HEK293 (cell line): ENCODE measurements around the gene SEC24A.

Source experiments
- REST ChIP-seq: fragments of 450-650 bp; formaldehyde crosslinking; IDR thresholded peaks from 2 replicates; pipeline ENCODE4 v1.5.1; 2016; ENCODE audit warnings: missing biosample characterization, missing genetic modification characterization
- ZBTB26 ChIP-seq: fragments of 450-650 bp; formaldehyde crosslinking; optimal IDR thresholded peaks from 2 replicates; pipeline ENCODE3; 2016; ENCODE audit warnings: missing biosample characterization, mild to moderate bottlenecking, missing genetic modification characterization
- ZFHX2 ChIP-seq: fragments of 450-650 bp; formaldehyde crosslinking; conservative IDR thresholded peaks from 2 replicates; pipeline ENCODE4 v1.5.1; 2016; ENCODE audit warnings: missing biosample characterization, missing genetic modification characterization
- ZNF121 ChIP-seq: fragments of 450-650 bp; formaldehyde crosslinking; IDR thresholded peaks from 2 replicates; pipeline ENCODE4 v1.5.1; 2016; ENCODE audit warnings: missing biosample characterization, missing genetic modification characterization
- ZNF157 ChIP-seq: fragments of 450-650 bp; formaldehyde crosslinking; IDR thresholded peaks from 2 replicates; pipeline ENCODE4 v1.5.1; 2016; ENCODE audit warnings: missing biosample characterization, missing genetic modification characterization
- ZNF16 ChIP-seq: fragments of 450-650 bp; formaldehyde crosslinking; IDR thresholded peaks from 2 replicates; pipeline ENCODE4 v1.5.1; 2016; ENCODE audit warnings: low read depth, missing biosample characterization, missing genetic modification characterization
- ZNF335 ChIP-seq: fragments of 450-650 bp; formaldehyde crosslinking; conservative IDR thresholded peaks from 2 replicates; pipeline ENCODE4 v1.5.1; 2016; ENCODE audit warnings: missing biosample characterization, missing genetic modification characterization
- ZNF530 ChIP-seq: fragments of 450-650 bp; formaldehyde crosslinking; IDR thresholded peaks from 2 replicates; pipeline ENCODE4 v1.5.1; 2016; ENCODE audit warnings: low read depth, missing biosample characterization, missing genetic modification characterization
- ZNF561 ChIP-seq: fragments of 450-650 bp; IDR thresholded peaks from 2 replicates; pipeline ENCODE4 v1.5.1; 2018; ENCODE audit warnings: missing biosample characterization, missing genetic modification characterization, borderline replicate concordance
- TF ChIP-seq, protein P1 (sequence below): fragments of 450-650 bp; formaldehyde crosslinking; IDR thresholded peaks from 2 replicates; pipeline ENCODE4 v1.5.1; 2016; ENCODE audit warnings: missing biosample characterization, missing genetic modification characterization
- TF ChIP-seq, protein P2 (sequence below): fragments of 450-650 bp; formaldehyde crosslinking; IDR thresholded peaks from 2 replicates; pipeline ENCODE4 v1.5.1; 2016; ENCODE audit warnings: missing biosample characterization, missing genetic modification characterization
- TF ChIP-seq, protein P3 (sequence below): fragments of 450-650 bp; formaldehyde crosslinking; IDR thresholded peaks from 2 replicates; pipeline ENCODE4 v1.5.1; 2016; ENCODE audit warnings: missing biosample characterization, missing genetic modification characterization
- TF ChIP-seq, protein P4 (sequence below): fragments of 450-650 bp; formaldehyde crosslinking; IDR thresholded peaks from 2 replicates; pipeline ENCODE4 v1.5.1; 2016; ENCODE audit warnings: missing biosample characterization, missing genetic modification characterization
- TF ChIP-seq, protein P5 (sequence below): fragments of 450-650 bp; formaldehyde crosslinking; IDR thresholded peaks from 2 replicates; pipeline ENCODE4 v1.5.1; 2016; ENCODE audit warnings: missing biosample characterization, missing genetic modification characterization, low read depth

- TF ChIP-seq ZNF16, result no peak
- no peak for TF ChIP-seq ZNF121 (tag by site-specific recombination)
- no peak for TF ChIP-seq ZBTB26 (tag by site-specific recombination)
- TF ChIP-seq ZNF157 (tag by site-specific recombination), result no peak
- TF ChIP-seq ZNF530, result no peak
- TF ChIP-seq, protein P1, sequence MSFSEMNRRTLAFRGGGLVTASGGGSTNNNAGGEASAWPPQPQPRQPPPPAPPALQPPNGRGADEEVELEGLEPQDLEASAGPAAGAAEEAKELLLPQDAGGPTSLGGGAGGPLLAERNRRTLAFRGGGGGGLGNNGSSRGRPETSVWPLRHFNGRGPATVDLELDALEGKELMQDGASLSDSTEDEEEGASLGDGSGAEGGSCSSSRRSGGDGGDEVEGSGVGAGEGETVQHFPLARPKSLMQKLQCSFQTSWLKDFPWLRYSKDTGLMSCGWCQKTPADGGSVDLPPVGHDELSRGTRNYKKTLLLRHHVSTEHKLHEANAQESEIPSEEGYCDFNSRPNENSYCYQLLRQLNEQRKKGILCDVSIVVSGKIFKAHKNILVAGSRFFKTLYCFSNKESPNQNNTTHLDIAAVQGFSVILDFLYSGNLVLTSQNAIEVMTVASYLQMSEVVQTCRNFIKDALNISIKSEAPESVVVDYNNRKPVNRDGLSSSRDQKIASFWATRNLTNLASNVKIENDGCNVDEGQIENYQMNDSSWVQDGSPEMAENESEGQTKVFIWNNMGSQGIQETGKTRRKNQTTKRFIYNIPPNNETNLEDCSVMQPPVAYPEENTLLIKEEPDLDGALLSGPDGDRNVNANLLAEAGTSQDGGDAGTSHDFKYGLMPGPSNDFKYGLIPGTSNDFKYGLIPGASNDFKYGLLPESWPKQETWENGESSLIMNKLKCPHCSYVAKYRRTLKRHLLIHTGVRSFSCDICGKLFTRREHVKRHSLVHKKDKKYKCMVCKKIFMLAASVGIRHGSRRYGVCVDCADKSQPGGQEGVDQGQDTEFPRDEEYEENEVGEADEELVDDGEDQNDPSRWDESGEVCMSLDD (tag by site-specific recombination), result no peak
- TF ChIP-seq, protein P2, sequence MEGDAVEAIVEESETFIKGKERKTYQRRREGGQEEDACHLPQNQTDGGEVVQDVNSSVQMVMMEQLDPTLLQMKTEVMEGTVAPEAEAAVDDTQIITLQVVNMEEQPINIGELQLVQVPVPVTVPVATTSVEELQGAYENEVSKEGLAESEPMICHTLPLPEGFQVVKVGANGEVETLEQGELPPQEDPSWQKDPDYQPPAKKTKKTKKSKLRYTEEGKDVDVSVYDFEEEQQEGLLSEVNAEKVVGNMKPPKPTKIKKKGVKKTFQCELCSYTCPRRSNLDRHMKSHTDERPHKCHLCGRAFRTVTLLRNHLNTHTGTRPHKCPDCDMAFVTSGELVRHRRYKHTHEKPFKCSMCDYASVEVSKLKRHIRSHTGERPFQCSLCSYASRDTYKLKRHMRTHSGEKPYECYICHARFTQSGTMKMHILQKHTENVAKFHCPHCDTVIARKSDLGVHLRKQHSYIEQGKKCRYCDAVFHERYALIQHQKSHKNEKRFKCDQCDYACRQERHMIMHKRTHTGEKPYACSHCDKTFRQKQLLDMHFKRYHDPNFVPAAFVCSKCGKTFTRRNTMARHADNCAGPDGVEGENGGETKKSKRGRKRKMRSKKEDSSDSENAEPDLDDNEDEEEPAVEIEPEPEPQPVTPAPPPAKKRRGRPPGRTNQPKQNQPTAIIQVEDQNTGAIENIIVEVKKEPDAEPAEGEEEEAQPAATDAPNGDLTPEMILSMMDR (tag by site-specific recombination), result no peak
- TF ChIP-seq ZNF561 (tag by site-specific recombination), result no peak
- TF ChIP-seq, protein P3, sequence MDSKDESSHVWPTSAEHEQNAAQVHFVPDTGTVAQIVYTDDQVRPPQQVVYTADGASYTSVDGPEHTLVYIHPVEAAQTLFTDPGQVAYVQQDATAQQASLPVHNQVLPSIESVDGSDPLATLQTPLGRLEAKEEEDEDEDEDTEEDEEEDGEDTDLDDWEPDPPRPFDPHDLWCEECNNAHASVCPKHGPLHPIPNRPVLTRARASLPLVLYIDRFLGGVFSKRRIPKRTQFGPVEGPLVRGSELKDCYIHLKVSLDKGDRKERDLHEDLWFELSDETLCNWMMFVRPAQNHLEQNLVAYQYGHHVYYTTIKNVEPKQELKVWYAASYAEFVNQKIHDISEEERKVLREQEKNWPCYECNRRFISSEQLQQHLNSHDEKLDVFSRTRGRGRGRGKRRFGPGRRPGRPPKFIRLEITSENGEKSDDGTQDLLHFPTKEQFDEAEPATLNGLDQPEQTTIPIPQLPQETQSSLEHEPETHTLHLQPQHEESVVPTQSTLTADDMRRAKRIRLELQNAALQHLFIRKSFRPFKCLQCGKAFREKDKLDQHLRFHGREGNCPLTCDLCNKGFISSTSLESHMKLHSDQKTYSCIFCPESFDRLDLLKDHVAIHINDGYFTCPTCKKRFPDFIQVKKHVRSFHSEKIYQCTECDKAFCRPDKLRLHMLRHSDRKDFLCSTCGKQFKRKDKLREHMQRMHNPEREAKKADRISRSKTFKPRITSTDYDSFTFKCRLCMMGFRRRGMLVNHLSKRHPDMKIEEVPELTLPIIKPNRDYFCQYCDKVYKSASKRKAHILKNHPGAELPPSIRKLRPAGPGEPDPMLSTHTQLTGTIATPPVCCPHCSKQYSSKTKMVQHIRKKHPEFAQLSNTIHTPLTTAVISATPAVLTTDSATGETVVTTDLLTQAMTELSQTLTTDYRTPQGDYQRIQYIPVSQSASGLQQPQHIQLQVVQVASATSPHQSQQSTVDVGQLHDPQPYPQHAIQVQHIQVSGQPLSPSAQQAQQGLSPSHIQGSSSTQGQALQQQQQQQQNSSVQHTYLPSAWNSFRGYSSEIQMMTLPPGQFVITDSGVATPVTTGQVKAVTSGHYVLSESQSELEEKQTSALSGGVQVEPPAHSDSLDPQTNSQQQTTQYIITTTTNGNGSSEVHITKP, result peak; percentile 92
- no peak for TF ChIP-seq ZNF335 (tag by site-specific recombination)
- TF ChIP-seq REST (tag by site-specific recombination), result no peak
- TF ChIP-seq, protein P4, sequence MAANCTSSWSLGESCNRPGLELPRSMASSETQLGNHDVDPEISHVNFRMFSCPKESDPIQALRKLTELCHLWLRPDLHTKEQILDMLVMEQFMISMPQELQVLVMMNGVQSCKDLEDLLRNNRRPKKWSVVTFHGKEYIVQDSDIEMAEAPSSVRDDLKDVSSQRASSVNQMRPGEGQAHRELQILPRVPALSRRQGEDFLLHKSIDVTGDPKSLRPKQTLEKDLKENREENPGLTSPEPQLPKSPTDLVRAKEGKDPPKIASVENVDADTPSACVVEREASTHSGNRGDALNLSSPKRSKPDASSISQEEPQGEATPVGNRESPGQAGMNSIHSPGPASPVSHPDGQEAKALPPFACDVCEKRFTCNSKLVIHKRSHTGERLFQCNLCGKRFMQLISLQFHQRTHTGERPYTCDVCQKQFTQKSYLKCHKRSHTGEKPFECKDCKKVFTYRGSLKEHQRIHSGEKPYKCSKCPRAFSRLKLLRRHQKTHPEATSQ (tag by site-specific recombination), result no peak
- TF ChIP-seq, protein P5, sequence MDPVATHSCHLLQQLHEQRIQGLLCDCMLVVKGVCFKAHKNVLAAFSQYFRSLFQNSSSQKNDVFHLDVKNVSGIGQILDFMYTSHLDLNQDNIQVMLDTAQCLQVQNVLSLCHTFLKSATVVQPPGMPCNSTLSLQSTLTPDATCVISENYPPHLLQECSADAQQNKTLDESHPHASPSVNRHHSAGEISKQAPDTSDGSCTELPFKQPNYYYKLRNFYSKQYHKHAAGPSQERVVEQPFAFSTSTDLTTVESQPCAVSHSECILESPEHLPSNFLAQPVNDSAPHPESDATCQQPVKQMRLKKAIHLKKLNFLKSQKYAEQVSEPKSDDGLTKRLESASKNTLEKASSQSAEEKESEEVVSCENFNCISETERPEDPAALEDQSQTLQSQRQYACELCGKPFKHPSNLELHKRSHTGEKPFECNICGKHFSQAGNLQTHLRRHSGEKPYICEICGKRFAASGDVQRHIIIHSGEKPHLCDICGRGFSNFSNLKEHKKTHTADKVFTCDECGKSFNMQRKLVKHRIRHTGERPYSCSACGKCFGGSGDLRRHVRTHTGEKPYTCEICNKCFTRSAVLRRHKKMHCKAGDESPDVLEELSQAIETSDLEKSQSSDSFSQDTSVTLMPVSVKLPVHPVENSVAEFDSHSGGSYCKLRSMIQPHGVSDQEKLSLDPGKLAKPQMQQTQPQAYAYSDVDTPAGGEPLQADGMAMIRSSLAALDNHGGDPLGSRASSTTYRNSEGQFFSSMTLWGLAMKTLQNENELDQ (tag by site-specific recombination), result no peak
- no peak for TF ChIP-seq ZFHX2 (tag by site-specific recombination)
Measured at GRCh38 chr5:134647750-134648424, 698 bp upstream of the SEC24A start.
